Esophagus squamous epithelium (tissue), 4 donors: Measurements from ENCODE around the gene TAB3.

Experiments used
- POLR2A ChIP-seq, 4 donors: fragments of 450-650 bp; IDR thresholded peaks; one replicate each; pipeline ENCODE4 v1.6.1; 2017; ENCODE audit warnings: antibody characterized with exemption in 4 of 4, mild to moderate bottlenecking in 4 of 4, moderate library complexity in 3 of 4
- TF ChIP-seq, protein P1 (sequence below), 6 experiments: fragments of 450-650 bp in 4 of 6; fragments of 200-600 bp in 2 of 6; sonication (generic) in 2 of 6; IDR thresholded peaks; one replicate each; pipeline ENCODE4 v1.5.1; 2016 to 2019; ENCODE audit warnings: antibody characterized with exemption in 6 of 6, mild to moderate bottlenecking in 4 of 6, moderate library complexity in 4 of 6

DNA sequence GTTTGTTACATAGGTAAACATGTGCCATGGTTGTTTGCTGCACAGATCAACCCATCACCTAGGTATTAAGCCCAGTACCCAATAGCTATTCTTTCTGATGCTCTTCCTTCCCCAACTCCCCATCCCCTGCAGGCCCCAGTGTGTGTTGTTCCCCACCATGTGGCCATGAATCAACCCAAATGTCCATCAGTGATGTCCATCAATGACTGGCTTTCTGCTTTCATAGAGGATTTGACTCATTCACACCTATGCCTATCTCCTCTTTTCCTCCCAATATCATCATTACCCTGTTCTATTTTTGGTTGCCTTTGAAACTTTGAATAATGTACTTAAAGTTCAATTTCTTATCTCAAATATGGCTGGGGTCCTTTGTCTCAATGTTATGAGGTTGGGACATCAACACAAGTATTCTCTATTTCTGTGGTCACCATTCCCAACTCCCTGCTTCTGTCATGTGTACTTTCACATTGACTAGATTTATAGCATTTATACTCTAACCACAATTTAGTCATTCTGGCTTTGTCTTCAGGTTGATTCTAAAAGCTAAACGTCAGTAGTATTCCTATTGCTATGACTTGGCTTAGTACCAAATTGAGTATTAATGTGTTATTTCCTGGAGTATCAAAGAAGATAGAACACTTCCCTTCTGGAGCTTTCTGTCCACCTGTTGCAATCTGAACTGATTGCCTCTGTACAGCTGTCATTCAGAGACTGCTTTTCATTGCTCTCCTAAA lies 107.2 kb downstream of the TAB3 start:
- TF ChIP-seq, protein P1, sequence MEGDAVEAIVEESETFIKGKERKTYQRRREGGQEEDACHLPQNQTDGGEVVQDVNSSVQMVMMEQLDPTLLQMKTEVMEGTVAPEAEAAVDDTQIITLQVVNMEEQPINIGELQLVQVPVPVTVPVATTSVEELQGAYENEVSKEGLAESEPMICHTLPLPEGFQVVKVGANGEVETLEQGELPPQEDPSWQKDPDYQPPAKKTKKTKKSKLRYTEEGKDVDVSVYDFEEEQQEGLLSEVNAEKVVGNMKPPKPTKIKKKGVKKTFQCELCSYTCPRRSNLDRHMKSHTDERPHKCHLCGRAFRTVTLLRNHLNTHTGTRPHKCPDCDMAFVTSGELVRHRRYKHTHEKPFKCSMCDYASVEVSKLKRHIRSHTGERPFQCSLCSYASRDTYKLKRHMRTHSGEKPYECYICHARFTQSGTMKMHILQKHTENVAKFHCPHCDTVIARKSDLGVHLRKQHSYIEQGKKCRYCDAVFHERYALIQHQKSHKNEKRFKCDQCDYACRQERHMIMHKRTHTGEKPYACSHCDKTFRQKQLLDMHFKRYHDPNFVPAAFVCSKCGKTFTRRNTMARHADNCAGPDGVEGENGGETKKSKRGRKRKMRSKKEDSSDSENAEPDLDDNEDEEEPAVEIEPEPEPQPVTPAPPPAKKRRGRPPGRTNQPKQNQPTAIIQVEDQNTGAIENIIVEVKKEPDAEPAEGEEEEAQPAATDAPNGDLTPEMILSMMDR (IDR thresholded peaks at IDR 0.05), result no peak
- no peak for TF ChIP-seq POLR2A (IDR thresholded peaks at IDR 0.05)
